Small intestine (tissue), 7 donors: ENCODE data around the gene WDHD1. TPM values are rescaled to one million over a fixed set of nuclear protein-coding genes. Genes with fewer than 3 reads are reported as not detected.
"Not testable (repeated sequence)": the region's sequence is repeated elsewhere in the genome, so short reads cannot be mapped to it uniquely, and the experiment has no call there.

Experiments
- DNase-seq, 2 donors: peaks; one replicate each; pipeline versions ENCODE4 v3.0.0 to v3.0.0-alpha.2; 2013
- FAIRE-seq: peaks from 2 replicates; lab custom pipeline; 2012; peaks lifted over from hg19 to GRCh38; lab: Jason Lieb, UNC
- H3K27ac ChIP-seq, 3 donors: one replicate each; pipeline ENCODE4 v1.5.1; 2013; ENCODE audit warnings: low read length in 2 of 3, mild to moderate bottlenecking in 2 of 3, control low read depth in 1 of 3, inconsistent platforms in 1 of 3, low read depth in 1 of 3, moderate library complexity in 1 of 3
- H3K27me3 ChIP-seq, 3 donors: one replicate each; pipeline ENCODE4 v1.6.1; 2013; ENCODE audit warnings: low read length in 3 of 3, inconsistent platforms in 1 of 3; ENCODE audit not compliant: control insufficient read depth in 3 of 3, insufficient read depth in 3 of 3
- H3K36me3 ChIP-seq, 3 donors: one replicate each; pipeline ENCODE4 v1.6.1; 2013; ENCODE audit warnings: low read length in 3 of 3, inconsistent platforms in 1 of 3, low read depth in 1 of 3, mild to moderate bottlenecking in 1 of 3, moderate library complexity in 1 of 3; ENCODE audit not compliant: control insufficient read depth in 3 of 3, insufficient read depth in 2 of 3
- H3K4me1 ChIP-seq, 3 donors: one replicate each; pipeline ENCODE4 v1.6.1; 2013; ENCODE audit warnings: low read length in 2 of 3, inconsistent platforms in 1 of 3, low read depth in 1 of 3, mild to moderate bottlenecking in 1 of 3, moderate library complexity in 1 of 3; ENCODE audit not compliant: control insufficient read depth in 3 of 3, insufficient read depth in 2 of 3
- H3K4me3 ChIP-seq, 3 donors: one replicate each; pipeline ENCODE4 v1.5.1; 2013; ENCODE audit warnings: low read length in 3 of 3, control low read depth in 1 of 3, inconsistent platforms in 1 of 3, low read depth in 1 of 3, mild to moderate bottlenecking in 1 of 3, moderate library complexity in 1 of 3
- H3K9me3 ChIP-seq, 2 donors: one replicate each; pipeline ENCODE4 v1.6.1; 2013; ENCODE audit warnings: low read depth in 1 of 2, low read length in 1 of 2; ENCODE audit not compliant: control insufficient read depth in 2 of 2, insufficient read depth in 1 of 2
- WGBS, 3 donors: extraction: QIAGEN DNeasy Blood & Tissue Kit; methylation state at CpG; one replicate each; pipeline ENCODE4 v1.1.7; 2013; 5-methylcytosine and 5-hydroxymethylcytosine counted together
- polyA plus RNA-seq, 4 donors: library from polyadenylated mRNA; stranded (reverse) in 3 of 4; unstranded in 1 of 4; fragments of 200-250 nt in 3 of 4; fragments of 120-200 nt in 1 of 4; gene quantifications; one replicate each; pipeline versions ENCODE4 v1.2.1 to v1.2.3, GENCODE V29; 2013
- donor health status: healthy with polysubstance abuse.
- donor health status: control.
- donor health status: control.
- donor health status: Bipolar disorder and iron deficiency.
- donor health status: healthy.

WDHD1 gene
- polyA plus RNA-seq, 4 donors = 0.45 to 9.7 (median 2.0) TPM

GRCh38 chr14:55066223-55066622 lies 39.3 kb upstream of the WDHD1 start:
- Histone ChIP-seq H3K27ac (no peak overlapping the region), H3K36me3 (peaks cover 0 to 17% (median 8%) of the 10 kb centered on the region in 3 donors), H3K4me1 (no peaks in the 10 kb centered on the region), H3K9me3 (no peaks in the 10 kb centered on the region), H3K4me3 (no peak overlapping the region), H3K27me3 (no peaks in the 10 kb centered on the region)
- 90 to 100% (median 91%) methylated on average over 1 of the region's 1 CpG for WGBS, 3 donors
- DNase-seq (no peak), FAIRE-seq (no peak)

- H3K4me3 ChIP-seq = no peak overlapping the region
- FAIRE-seq (no peak), DNase-seq (no peak)
- peaks cover 0 to 21% (median 8%) of the 10 kb centered on the region in 3 donors for H3K36me3 ChIP-seq
- no peaks in the 10 kb centered on the region for H3K4me1 ChIP-seq
- peak overlapping the region in 1 of 3 donors; percentile 49 for H3K27ac ChIP-seq
- 72 to 91% (median 87%) methylated on average over 2 of the region's 2 CpGs for WGBS, 3 donors
- no peaks in the 10 kb centered on the region for H3K27me3 ChIP-seq
- H3K9me3 ChIP-seq = no peaks in the 10 kb centered on the region
Observed at GRCh38 chr14:55065411-55065810, 38.5 kb upstream of the WDHD1 start.

- not testable (repeated sequence) for H3K27me3 ChIP-seq, H3K9me3 ChIP-seq, DNase-seq, H3K4me3 ChIP-seq, H3K27ac ChIP-seq, H3K4me1 ChIP-seq
- WGBS, 3 donors = 75 to 91% (median 82%) methylated on average over 2 of the region's 2 CpGs
- H3K36me3 ChIP-seq = peaks cover 0 to 21% (median 8%) of the 10 kb centered on the region in 3 donors
- FAIRE-seq = peak; percentile 55
Observed at GRCh38 chr14:55064896-55065295, 38.0 kb upstream of the WDHD1 start.

DNA sequence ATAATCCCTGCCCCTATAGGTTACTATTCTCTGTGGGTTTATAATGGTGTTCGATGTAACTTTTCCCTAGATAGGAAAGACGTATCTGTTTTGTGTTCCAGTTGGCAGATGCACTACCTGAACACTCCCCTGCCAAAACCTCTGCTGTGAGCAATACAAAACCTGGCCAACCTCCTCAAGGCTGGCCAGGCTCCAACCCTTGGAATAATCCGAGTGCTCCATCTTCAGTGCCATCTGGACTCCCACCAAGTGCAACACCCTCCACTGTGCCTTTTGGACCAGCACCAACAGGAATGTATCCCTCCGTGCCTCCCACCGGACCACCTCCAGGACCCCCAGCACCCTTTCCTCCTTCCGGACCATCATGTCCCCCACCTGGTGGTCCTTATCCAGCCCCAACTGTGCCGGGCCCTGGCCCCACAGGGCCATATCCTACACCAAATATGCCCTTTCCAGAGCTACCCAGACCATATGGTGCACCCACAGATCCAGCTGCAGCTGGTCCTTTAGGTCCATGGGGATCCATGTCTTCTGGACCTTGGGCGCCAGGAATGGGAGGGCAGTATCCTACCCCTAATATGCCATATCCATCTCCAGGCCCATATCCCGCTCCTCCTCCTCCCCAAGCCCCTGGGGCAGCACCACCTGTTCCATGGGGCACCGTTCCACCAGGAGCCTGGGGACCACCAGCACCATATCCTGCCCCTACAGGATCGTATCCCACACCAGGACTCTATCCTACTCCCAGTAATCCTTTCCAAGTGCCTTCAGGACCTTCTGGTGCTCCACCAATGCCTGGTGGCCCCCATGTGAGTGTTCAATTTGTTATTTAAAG lies 35.8 kb upstream of the WDHD1 start:
- FAIRE-seq = no peak
- no peak overlapping the region for H3K27ac ChIP-seq
- H3K36me3 ChIP-seq = peaks cover 0 to 31% (median 7%) of the 10 kb centered on the region in 3 donors
- WGBS, 3 donors = 86 to 93% (median 90%) methylated on average over 11 of the region's 11 CpGs
- no peaks in the 10 kb centered on the region for H3K9me3 ChIP-seq
- DNase-seq = no peak
- peaks cover 0 to 3% (median 0%) of the 10 kb centered on the region in 3 donors for H3K4me1 ChIP-seq
- no peaks in the 10 kb centered on the region for H3K27me3 ChIP-seq
- no peak overlapping the region for H3K4me3 ChIP-seq

- WGBS, 3 donors = 61 to 83% (median 73%) methylated on average over 5 of the region's 5 CpGs
- Histone ChIP-seq H3K27ac (no peak overlapping the region), H3K4me1 (peaks cover 0 to 3% (median 2%) of the 10 kb centered on the region in 3 donors), H3K4me3 (no peak overlapping the region), H3K27me3 (no peaks in the 10 kb centered on the region), H3K36me3 (peaks cover 0 to 38% (median 3%) of the 10 kb centered on the region in 3 donors), H3K9me3 (no peaks in the 10 kb centered on the region)
- FAIRE-seq (no peak), DNase-seq (peak; percentile 29 to 41)
Observed at GRCh38 chr14:55059333-55059732, 32.4 kb upstream of the WDHD1 start.

GRCh38 chr14:55057919-55058318 lies 31.0 kb upstream of the WDHD1 start:
- H3K36me3 ChIP-seq = peaks cover 0 to 35% (median 0%) of the 10 kb centered on the region in 3 donors
- H3K27me3 ChIP-seq = no peaks in the 10 kb centered on the region
- 95 to 98% (median 97%) methylated on average over 5 of the region's 5 CpGs for WGBS, 3 donors
- H3K4me3 ChIP-seq = no peak overlapping the region
- no peaks in the 10 kb centered on the region for H3K9me3 ChIP-seq
- H3K4me1 ChIP-seq = peaks cover 0 to 12% (median 7%) of the 10 kb centered on the region in 3 donors
- FAIRE-seq (no peak), DNase-seq (no peak)
- H3K27ac ChIP-seq = no peak overlapping the region

DNA sequence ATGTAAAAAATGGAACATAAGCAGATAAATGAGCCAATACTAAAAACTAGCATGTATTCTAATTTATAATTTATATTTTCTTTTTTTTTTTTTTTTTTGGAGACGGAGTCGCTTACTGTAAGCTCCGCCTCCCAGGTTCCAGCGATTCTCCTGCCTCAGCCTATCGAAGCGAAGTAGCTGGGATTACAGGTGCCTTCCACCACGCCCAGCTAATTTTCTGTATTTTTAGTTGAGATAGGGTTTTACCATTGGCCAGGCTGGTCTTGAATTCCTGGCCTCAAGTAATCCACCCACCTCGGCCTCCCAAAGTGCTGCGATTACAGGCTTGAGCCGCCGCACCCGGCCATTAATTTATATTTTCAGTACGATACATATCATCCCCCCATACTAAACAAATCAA lies 27.2 kb upstream of the WDHD1 start:
- Histone ChIP-seq H3K27ac (no peak overlapping the region), H3K27me3 (no peaks in the 10 kb centered on the region), H3K4me1 (peaks cover 4 to 16% (median 7%) of the 10 kb centered on the region in 3 donors), H3K9me3 (no peaks in the 10 kb centered on the region), H3K4me3 (no peak overlapping the region), H3K36me3 (peaks cover 0 to 22% (median 0%) of the 10 kb centered on the region in 3 donors)
- DNase-seq (no peak), FAIRE-seq (no peak)
- WGBS, 3 donors = 97 to 99% (median 98%) methylated on average over 13 of the region's 13 CpGs

DNA sequence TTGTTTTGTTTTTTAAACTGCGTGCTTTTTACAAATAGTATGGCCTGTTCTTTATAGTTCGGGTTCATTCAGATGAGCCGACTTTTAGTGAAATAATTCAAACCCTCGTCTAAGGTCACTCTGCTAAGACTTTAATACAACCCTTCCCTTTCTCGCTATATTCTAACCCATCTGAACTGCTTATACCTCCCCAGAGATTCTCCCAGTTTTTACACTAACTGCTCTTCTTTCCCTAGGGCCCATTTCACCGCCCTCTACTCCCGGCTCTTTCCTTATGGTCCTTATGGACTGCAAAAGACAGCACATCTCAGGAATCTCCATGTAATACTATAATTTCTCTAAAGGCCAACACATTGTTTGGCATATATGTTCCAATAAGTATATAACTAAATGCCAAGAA lies 26.6 kb upstream of the WDHD1 start:
- peaks cover 4 to 15% (median 7%) of the 10 kb centered on the region in 3 donors for H3K4me1 ChIP-seq
- H3K27me3 ChIP-seq = no peaks in the 10 kb centered on the region
- WGBS, 3 donors = 81 to 89% (median 86%) methylated on average over 7 of the region's 7 CpGs
- H3K9me3 ChIP-seq = no peaks in the 10 kb centered on the region
- FAIRE-seq (no peak), DNase-seq (no peak)
- peak overlapping the region in 1 of 3 donors; percentile 100 for H3K27ac ChIP-seq
- peak overlapping the region in 1 of 3 donors; percentile 99 for H3K4me3 ChIP-seq
- H3K36me3 ChIP-seq = peaks cover 0 to 21% (median 0%) of the 10 kb centered on the region in 3 donors
